ENCODE data around the gene PTPRE.

The PTPRE gene

GRCh38 chr10:128064108-128064969, 157.4 kb downstream of the PTPRE start:
- DNase-seq, result no peak

- DNase-seq, result no peak
Observed at GRCh38 chr10:128064970-128065580, 158.2 kb downstream of the PTPRE start.

DNA sequence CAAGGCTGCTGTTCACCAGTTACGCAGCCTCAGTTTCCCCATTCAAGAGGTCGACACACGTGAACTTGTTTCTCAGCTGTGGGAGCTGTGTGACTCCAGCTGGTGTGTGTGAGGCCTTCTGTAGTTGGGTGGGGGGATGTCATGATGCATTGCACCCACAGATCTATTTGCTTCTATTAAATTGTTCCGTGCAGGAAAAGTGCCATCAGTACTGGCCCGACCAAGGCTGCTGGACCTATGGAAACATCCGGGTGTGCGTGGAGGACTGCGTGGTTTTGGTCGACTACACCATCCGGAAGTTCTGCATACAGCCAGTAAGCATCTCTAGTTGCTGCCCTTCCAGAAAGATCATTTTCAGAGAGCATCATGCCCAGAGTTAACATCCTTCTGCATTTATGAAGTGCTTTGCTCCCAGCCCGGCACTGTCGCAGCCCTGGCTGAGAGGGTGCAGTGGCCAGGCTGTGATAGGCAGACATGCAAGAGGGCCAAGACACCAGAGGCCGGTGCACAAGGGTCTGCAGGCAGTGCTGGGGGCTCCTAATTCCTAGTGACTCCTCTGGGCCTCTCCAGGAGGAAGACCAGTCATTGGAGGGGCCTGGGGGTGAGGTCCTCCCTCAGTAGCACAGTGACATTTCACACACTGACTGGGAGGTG, 159.1 kb downstream of the PTPRE start:
- DNase-seq, result no peak

DNA sequence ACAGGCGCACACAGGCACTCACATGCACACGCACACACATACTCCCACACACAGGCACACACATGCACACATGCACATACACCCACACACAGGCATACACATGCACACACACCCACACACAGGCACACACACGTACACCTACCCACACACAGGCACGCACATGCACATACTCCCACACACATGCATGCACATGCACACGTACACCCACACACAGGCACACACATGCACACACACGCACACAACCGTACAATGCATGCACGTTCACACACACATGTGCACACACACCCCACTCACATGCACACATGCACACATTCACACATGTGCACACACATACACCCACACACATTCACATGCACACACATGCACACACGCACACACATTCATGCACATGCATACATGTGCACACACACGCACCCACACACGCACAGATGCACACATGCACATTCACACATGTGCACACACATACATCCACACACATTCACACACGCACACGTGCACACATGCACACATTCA, 160.0 kb downstream of the PTPRE start:
- no peak for DNase-seq

GRCh38 chr10:128067691-128068397, 160.9 kb downstream of the PTPRE start:
- no peak for DNase-seq

DNA sequence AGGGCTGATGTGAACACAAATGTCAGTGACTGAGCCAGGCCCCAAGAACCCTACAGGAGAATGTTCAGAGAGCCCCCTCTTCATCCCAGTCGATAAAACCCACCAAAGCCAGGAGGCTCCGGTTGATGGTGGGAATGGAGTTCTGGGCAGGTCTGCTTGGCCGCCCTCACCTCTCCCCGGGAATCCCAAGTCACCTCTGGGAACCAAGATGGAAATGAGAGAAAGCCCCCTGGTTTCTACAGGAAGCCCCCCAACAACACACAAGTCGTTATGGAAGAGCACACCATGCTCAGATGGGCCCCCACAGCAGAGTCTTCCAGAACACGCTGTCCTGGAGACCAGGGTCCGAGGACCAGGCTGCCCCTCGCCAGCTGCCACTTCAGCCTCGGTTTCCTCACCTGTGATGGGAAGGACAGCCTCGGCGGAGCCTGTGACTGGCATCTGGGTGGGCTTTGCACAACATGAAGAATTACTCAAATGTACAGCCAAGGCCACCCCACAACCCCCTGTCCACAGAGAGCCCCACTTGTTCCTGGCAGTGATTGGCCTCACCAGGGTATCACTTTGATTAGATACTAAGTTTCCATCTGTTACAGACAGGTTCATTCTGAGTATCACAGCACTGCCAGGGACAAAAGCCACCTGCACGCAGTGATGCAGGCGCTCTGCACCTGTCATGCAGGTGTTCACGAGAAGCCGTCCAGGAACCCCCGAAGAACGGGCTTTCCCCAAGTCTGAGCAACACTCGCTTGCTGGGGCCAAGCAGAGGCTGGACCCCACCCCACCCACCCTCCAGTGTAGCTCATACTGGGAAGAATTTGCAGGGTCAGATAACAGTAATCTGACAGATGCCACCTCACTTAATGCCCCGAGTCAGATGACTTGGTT, 161.7 kb downstream of the PTPRE start:
- no peak for DNase-seq

DNA sequence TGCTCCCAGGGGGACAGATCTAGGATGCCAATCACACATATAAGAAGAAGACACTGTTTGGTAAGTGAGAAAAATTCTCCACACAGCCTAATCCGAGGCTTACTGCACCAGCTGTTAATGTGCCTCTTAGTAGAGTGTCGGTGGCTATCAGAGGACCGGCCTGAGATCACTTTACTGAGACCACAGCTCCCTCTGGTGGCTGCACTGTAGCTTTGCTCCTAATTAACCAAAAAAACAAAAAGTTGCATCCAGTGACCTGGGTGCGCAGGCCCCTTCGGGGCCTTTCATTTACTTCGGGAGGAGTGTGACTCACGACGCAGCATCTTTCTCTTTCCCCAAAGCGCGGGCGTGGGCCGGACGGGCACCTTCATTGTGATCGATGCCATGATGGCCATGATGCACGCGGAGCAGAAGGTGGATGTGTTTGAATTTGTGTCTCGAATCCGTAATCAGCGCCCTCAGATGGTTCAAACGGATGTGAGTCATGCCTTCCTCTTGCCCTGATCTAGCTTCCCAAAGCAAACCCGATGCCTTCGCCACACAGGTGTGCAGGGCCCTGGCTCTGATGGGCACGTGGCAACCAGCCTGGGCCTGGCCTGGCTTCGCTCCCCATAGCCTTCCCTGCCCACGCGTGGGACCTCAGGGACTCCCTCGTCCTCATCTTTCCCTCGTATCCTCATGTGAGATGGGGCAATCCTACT, 162.6 kb downstream of the PTPRE start:
- no peak for DNase-seq

- DNase-seq, result no peak
Observed at GRCh38 chr10:128070161-128070560, 163.3 kb downstream of the PTPRE start.

DNA sequence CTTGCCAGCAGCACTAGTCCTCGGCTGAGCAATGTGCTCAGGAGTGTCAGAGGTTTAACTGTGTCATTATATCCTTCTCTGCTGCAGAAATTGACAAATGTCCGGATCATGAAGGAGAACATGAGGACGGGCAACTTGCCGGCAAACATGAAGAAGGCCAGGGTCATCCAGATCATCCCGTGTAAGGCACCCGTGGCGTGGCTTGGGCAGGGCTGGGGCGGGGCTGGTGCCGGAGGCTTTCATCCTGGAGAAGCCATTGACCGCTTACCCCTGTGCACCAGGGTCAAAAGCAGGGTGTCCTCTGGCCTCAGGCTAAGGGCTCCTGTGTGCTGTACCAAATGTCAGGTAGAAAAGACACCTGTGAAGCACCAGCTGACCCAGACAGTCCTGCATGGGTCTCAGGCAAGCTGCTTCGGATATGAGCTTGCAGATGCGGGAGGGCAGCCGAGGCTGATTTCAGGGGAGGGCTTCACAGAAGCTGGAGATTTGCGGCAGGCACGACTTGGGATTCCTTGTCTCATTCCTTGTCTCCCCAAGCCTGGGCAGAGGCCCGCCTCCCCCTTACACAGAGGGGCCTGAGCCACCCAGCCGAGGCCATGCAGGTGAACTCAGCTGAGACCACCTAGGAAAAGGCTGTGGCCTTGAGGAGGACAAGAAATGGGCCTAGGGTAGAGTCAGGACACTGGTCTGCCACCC, 164.0 kb downstream of the PTPRE start:
- DNase-seq, result no peak

- DNase-seq, result no peak
Observed at GRCh38 chr10:128071417-128071782, 164.5 kb downstream of the PTPRE start.

DNA sequence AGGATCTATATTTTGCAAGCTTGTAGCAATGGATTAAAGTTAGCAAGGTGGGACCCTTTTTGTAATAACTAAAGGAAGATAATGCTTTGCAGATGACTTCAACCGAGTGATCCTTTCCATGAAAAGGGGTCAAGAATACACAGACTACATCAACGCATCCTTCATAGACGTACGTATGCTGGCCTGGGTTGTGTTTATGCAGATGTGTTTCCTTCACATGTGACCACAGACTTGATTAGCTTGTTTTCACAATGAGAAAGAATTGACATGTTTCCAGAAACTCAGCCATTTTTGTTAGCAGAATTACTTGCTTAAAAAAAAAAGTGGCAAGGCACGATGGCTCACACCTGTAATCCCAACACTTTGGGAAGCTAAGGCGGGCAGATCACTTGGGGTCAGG, 165.1 kb downstream of the PTPRE start:
- no peak for DNase-seq

GRCh38 chr10:128072941-128073645, 166.2 kb downstream of the PTPRE start:
- no peak for DNase-seq

DNA sequence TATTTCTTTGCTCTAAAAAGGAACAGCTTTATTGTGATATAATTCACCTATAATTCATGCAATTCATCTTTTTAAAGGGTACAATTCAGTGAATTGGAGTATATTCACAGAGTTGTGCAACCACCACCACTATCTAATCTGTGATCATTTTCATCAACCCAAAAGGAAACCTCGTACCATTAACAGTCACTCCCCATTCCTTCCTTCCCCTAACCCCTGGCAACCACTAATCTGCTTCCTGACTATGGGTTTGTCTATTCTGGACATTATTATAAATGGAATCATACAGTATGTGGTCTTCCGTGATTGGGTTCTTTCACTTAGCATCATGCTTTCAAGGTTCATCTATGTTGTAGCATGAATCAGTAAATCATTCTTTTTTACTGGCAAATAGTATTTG, 167.0 kb downstream of the PTPRE start:
- DNase-seq, result no peak

DNA sequence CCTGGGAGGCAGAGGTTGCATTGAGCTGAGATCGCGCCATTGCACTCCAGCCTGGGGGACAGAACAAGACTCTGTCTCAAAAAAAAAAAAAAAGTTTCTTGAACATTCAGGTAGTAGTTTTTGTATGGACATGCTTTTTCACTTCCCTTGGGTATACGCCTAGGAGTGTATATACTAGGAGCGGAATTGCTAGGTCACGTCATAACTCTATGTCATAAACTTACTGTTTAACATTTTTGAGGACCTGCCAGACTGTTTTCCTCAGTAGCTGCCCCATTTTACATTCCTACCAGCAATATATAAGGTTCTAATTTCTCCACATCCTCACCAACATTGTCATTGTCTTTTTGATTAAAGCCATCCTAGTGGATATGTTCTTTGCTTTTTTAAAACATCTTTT, 167.7 kb downstream of the PTPRE start:
- no peak for DNase-seq

- no peak for DNase-seq
Observed at GRCh38 chr10:128077155-128077875, 170.4 kb downstream of the PTPRE start.

DNA sequence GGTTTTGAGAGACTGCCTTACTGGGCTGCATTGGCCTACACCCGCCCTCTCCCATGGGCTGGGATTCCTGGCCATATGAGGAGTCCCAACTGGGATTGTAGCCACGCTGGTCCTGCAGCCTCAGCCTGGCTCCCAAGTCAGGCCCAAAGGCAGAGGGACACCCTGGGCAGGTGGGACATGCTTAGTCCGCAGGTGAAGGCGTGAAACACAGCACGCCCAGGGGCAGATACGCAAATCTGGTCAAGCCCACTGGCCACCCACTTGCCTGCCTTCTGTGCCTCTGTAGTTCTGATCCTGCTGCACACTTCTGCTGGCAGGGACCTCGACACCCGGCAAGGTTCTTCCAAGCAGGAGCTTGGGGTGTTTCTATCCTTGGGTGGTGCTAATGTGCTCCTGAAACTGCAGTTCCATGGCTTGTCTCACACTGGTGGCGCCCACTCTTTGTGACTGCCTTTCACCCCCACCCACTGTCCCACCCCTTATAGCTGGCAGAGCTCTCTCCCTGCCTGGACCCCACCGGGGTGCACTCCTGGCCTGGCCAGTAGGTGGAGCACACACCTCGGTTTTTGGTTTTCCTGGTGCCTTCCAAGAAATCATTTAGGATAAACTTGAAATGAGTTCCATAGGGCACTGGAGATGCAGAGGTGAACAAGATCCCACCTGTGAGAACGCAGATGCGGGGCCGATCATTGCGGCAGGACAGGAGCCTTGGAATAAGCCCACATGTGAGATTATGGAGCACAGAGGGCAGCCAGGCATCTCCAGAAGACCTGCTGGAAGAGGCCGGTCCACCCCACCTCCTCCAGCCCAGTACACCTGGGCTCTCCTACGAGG, 171.4 kb downstream of the PTPRE start:
- no peak for DNase-seq

DNA sequence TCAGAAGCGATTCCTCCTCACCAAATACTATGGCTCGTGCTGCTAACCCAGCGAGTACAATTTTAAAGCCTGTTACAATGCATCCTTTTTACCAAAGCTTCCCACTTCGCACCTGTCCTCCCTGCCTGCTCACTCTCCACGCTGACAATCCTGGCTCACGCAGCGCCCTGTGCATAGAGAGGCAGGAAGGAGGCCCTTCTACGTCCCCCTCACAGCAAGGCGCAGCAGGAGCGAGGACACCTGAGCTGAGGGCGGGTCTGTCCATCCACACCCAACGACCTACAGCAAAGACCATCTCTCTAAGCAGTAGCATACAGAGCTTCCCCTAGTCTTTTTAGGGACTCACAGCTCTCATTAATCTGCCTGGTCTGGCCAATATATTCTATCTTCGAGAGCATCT, 173.3 kb downstream of the PTPRE start:
- DNase-seq, result no peak

DNA sequence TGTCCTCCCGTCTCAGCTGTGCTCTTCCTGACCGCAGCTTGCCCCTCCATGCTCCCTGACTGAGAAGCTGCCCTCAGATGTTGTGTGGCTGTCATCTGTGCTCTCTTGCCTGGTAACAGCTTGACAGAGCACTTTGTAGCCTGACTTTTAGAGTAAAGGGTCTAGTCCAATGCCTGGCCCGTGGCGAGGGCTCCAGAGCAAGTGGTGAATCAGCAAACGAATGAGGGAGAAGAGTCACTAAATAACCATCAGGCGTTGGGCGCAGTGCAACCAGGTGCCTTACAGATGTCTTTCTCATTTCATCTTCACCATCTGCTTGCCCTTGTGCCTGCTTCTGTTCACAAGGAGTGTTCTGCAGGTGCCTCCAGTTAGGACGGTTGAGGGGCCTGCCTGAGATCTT, 173.7 kb downstream of the PTPRE start:
- no peak for DNase-seq

GRCh38 chr10:128081222-128081621, 174.3 kb downstream of the PTPRE start:
- no peak for DNase-seq
